Posterior vena cava (tissue), 2 donors: ENCODE data around the gene NRXN2. TPM values are rescaled to one million over a fixed set of nuclear protein-coding genes. Genes with fewer than 3 reads are reported as not detected.

Experiments
- DNase-seq: peaks from one replicate; pipeline ENCODE4 v3.0.0-alpha.2; 2020; ENCODE audit warnings: low spot score
- intact Hi-C, 2 donors: fragments of 100-400 bp; cut with DNase I; formaldehyde crosslinking; loops; one replicate each; pipeline versions ENCODE4 v1.14.1 to v1.14.2; 2022 to 2023
- total RNA-seq, 2 donors: library from RNA; stranded (reverse); fragmentation: NEBNext Ultra II Directional; extraction: Animal tissue kit (Norgen Biotek cat#: 25700); gene quantifications; one replicate each; pipeline ENCODE4 v1.2.1, GENCODE V29; 2021
- donor health status: DM: yes; HTN: yes; CAD: no.
- donor health status: DM: yes; HTN: yes; CAD: no.

NRXN2 gene
- total RNA-seq, 2 donors from 2014 or later = 7.9 to 8.8 TPM

GRCh38 chr11:64643920-64644646 lies 78.9 kb downstream of the NRXN2 start:
- intact Hi-C loops = loop anchor here in 1 of 2 donors (10.0 kb wide), 1 partner anchor 189 kb away; no protein-coding TSS in a partner anchor
- DNase-seq = no peak

GRCh38 chr11:64643256-64643881 lies 79.6 kb downstream of the NRXN2 start:
- DNase-seq = no peak

GRCh38 chr11:64642871-64643255 lies 80.1 kb downstream of the NRXN2 start:
- DNase-seq = no peak
- intact Hi-C loops = loop anchor here in 1 of 2 donors (10.0 kb wide), 1 partner anchor 188 kb away; no protein-coding TSS in a partner anchor

More at GRCh38 chr11:64643256-64643881, 79.6 kb downstream of the NRXN2 start:
- intact Hi-C loops = loop anchor here in 1 of 2 donors (10.0 kb wide), 1 partner anchor 189 kb away; no protein-coding TSS in a partner anchor

- intact Hi-C loops = loop anchor here in 1 of 2 donors (10.0 kb wide), 1 partner anchor 188 kb away; no protein-coding TSS in a partner anchor
- no peak for DNase-seq
These were observed 80.6 kb downstream of the NRXN2 start for GRCh38 chr11:64642418-64642735.

GRCh38 chr11:64641596-64642417 lies 81.2 kb downstream of the NRXN2 start:
- intact Hi-C loops = loop anchor here in 1 of 2 donors (10.0 kb wide), 1 partner anchor 187 kb away; no protein-coding TSS in a partner anchor

GRCh38 chr11:64639885-64640284 lies 83.1 kb downstream of the NRXN2 start:
- DNase-seq = no peak
- intact Hi-C loops = loop anchor here in 1 of 2 donors (10.0 kb wide), 1 partner anchor 185 kb away; no protein-coding TSS in a partner anchor

More at GRCh38 chr11:64641596-64642417, 81.2 kb downstream of the NRXN2 start:
- no peak for DNase-seq

- intact Hi-C loops = no loop called here
- no peak for DNase-seq
These were observed 84.2 kb downstream of the NRXN2 start for GRCh38 chr11:64638829-64639228.

GRCh38 chr11:64638018-64638665 lies 84.9 kb downstream of the NRXN2 start:
- no peak for DNase-seq
- intact Hi-C loops = no loop called here

- intact Hi-C loops = no loop called here
- DNase-seq = no peak
These were observed 85.5 kb downstream of the NRXN2 start for GRCh38 chr11:64637334-64638017.

- intact Hi-C loops = no loop called here
These were observed 89.3 kb downstream of the NRXN2 start for GRCh38 chr11:64633555-64634159.

GRCh38 chr11:64632654-64633053 lies 90.3 kb downstream of the NRXN2 start:
- DNase-seq = no peak
- intact Hi-C loops = no loop called here

More at GRCh38 chr11:64633555-64634159, 89.3 kb downstream of the NRXN2 start:
- no peak for DNase-seq

- intact Hi-C loops = no loop called here
- no peak for DNase-seq
These were observed 90.8 kb downstream of the NRXN2 start for GRCh38 chr11:64632237-64632636.

GRCh38 chr11:64631675-64632074 lies 91.3 kb downstream of the NRXN2 start:
- intact Hi-C loops = no loop called here
- no peak for DNase-seq

GRCh38 chr11:64629796-64630562 lies 93.0 kb downstream of the NRXN2 start:
- DNase-seq = no peak
- intact Hi-C loops = no loop called here

GRCh38 chr11:64629103-64629502 lies 93.9 kb downstream of the NRXN2 start:
- intact Hi-C loops = no loop called here
- DNase-seq = no peak

GRCh38 chr11:64628596-64628995 lies 94.4 kb downstream of the NRXN2 start:
- intact Hi-C loops = no loop called here
- DNase-seq = no peak

- intact Hi-C loops = no loop called here
- no peak for DNase-seq
These were observed 95.6 kb downstream of the NRXN2 start for GRCh38 chr11:64627371-64627770.

GRCh38 chr11:64626637-64627036 lies 96.4 kb downstream of the NRXN2 start:
- intact Hi-C loops = no loop called here
- no peak for DNase-seq
